ENCODE results near the gene TRPV2.

DNA sequence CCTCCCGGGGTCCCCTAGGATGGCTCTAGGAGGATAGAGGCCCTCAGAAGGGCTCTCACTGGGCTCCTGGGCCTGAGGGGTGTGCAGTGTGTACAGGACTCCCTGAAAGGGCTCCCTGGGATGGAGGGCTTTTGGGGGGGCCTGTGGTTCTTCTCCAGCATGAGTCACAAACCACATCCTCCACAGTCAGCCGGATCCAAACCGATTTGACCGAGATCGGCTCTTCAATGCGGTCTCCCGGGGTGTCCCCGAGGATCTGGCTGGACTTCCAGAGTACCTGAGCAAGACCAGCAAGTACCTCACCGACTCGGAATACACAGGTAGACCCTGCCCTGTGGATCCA lies 4.5 kb downstream of the TRPV2 start:
- no peak for TF ChIP-seq POLR2A (IDR thresholded peaks at IDR 0.05)
- TF ChIP-seq, protein P1, sequence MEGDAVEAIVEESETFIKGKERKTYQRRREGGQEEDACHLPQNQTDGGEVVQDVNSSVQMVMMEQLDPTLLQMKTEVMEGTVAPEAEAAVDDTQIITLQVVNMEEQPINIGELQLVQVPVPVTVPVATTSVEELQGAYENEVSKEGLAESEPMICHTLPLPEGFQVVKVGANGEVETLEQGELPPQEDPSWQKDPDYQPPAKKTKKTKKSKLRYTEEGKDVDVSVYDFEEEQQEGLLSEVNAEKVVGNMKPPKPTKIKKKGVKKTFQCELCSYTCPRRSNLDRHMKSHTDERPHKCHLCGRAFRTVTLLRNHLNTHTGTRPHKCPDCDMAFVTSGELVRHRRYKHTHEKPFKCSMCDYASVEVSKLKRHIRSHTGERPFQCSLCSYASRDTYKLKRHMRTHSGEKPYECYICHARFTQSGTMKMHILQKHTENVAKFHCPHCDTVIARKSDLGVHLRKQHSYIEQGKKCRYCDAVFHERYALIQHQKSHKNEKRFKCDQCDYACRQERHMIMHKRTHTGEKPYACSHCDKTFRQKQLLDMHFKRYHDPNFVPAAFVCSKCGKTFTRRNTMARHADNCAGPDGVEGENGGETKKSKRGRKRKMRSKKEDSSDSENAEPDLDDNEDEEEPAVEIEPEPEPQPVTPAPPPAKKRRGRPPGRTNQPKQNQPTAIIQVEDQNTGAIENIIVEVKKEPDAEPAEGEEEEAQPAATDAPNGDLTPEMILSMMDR (IDR thresholded peaks at IDR 0.05), result no peak
